HepG2 (cell line): ENCODE results near the gene FGGY.

ENCODE experiments used
- CEBPB ChIP-seq: IDR thresholded peaks from 2 replicates; pipeline ENCODE4 v1.6.1; 2011; ENCODE audit warnings: low read depth, low read length, improper control_type of control experiment, borderline replicate concordance
- RELA ChIP-seq: sonication (generic); formaldehyde crosslinking; IDR thresholded peaks from 2 replicates; pipeline ENCODE4 v1.4.0; 2020; ENCODE audit warnings: missing genetic modification reagents
- SNRNP70 ChIP-seq: fragments of 200-400 bp; formaldehyde crosslinking; IDR thresholded peaks from 2 replicates; pipeline ENCODE4 v1.6.1; 2017; ENCODE audit warnings: mild to moderate bottlenecking, low read depth, low read length, moderate library complexity
- SRSF1 ChIP-seq: fragments of 200-400 bp; formaldehyde crosslinking; optimal IDR thresholded peaks from 2 replicates; pipeline ENCODE3; 2017; ENCODE audit warnings: mild to moderate bottlenecking, low read depth, low read length, moderate library complexity
- TRIM24 ChIP-seq: sonication (generic); formaldehyde crosslinking; IDR thresholded peaks from 2 replicates; pipeline ENCODE4 v1.8.0; 2022; ENCODE audit warnings: mild to moderate bottlenecking, missing genetic modification reagents
- YY1 ChIP-seq: IDR thresholded peaks from 2 replicates; pipeline ENCODE4 v1.6.1; 2011; ENCODE audit warnings: low read length, low read depth, moderate library complexity, mild to moderate bottlenecking; ENCODE audit not compliant: insufficient read depth, insufficient replicate concordance
- TF ChIP-seq, protein P1 (sequence below): sonication (generic); formaldehyde crosslinking; IDR thresholded peaks from 2 replicates; pipeline ENCODE4 v1.8.1; 2023; ENCODE audit warnings: missing genetic modification reagents, mild to moderate bottlenecking, borderline replicate concordance
- TF ChIP-seq, protein P2 (sequence below): sonication (generic); formaldehyde crosslinking; IDR thresholded peaks from 2 replicates; pipeline ENCODE4 v1.5.0; 2020; ENCODE audit warnings: mild to moderate bottlenecking, missing genetic modification reagents, moderate library complexity

DNA sequence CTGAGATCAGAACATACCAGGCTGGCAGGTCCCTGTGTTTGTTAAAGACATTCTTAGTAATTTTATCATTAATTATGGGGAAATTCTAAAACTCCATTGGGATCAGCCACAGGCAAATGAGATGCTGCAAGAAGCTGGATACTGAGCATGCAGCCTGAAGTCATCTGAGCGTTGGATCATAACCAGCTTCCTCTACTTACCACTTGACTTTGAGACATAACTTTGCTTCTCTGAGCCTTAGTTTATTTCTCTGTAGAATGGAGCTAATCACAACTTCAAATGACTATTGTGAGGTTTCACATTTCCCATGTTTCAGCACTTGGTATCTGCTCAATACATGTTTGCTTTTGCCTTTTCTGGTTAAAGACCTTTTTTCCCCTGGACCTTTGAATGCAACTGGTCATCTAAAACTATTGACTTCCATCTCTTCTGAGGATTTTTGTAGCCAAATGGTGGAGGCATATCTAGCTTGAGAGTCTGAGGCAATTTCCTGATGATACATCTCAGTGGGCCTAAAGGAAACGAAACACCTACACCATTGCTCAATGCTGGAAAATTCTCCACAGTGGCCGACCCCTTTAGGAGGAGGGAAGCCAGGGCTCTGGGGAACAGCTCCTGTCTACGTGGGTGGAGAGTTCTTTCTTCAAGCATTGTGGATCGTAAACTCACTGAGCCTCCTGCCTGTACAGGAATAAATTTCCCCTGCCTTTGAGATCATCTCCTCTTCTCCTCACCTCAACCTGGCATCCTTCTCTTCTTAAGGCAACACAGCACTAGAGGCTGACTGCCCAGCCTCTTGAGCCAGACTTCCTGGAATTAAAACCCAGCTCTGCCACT, 408.8 kb downstream of the FGGY start:
- no peak for TF ChIP-seq RELA (CRISPR knock-in tag)
- no peak for TF ChIP-seq CEBPB
- TF ChIP-seq, protein P1, sequence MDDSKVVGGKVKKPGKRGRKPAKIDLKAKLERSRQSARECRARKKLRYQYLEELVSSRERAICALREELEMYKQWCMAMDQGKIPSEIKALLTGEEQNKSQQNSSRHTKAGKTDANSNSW (CRISPR knock-in tag) = no peak
- TF ChIP-seq SNRNP70 = no peak
- TF ChIP-seq TRIM24 = no peak
- TF ChIP-seq, protein P2, sequence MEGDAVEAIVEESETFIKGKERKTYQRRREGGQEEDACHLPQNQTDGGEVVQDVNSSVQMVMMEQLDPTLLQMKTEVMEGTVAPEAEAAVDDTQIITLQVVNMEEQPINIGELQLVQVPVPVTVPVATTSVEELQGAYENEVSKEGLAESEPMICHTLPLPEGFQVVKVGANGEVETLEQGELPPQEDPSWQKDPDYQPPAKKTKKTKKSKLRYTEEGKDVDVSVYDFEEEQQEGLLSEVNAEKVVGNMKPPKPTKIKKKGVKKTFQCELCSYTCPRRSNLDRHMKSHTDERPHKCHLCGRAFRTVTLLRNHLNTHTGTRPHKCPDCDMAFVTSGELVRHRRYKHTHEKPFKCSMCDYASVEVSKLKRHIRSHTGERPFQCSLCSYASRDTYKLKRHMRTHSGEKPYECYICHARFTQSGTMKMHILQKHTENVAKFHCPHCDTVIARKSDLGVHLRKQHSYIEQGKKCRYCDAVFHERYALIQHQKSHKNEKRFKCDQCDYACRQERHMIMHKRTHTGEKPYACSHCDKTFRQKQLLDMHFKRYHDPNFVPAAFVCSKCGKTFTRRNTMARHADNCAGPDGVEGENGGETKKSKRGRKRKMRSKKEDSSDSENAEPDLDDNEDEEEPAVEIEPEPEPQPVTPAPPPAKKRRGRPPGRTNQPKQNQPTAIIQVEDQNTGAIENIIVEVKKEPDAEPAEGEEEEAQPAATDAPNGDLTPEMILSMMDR (CRISPR knock-in tag) = no peak
- TF ChIP-seq YY1 = no peak
- TF ChIP-seq SRSF1 = no peak
